ENCODE data around the gene BTBD7.

- no peak for TF ChIP-seq EZH2 (IDR thresholded peaks at IDR 0.05)
- no peak for TF ChIP-seq POLR2AphosphoS5 (IDR thresholded peaks at IDR 0.05; ENCODE audit: borderline replicate concordance, low read depth, low read length)
- no peak for TF ChIP-seq FOXP2 (optimal IDR thresholded peaks at IDR 0.05; ENCODE audit: control extremely low read depth, extremely low read length, insufficient read depth)
These were observed 63.3 kb downstream of the BTBD7 start for GRCh38 chr14:93269341-93270068.

Data from SK-N-MC (cell line).